Heart right ventricle (tissue), 16 donors: ENCODE results near the gene ITPR2. TPM values are rescaled to one million over a fixed set of nuclear protein-coding genes. Genes with fewer than 3 reads are reported as not detected.

Experiments used
- ATAC-seq, 8 donors: fragments of 200-7000 bp; cut with Tn5 transposase; one replicate each; pipeline ENCODE4 v1.9.1; 2020; ENCODE audit warnings: mild to moderate bottlenecking in 8 of 8, moderate library complexity in 8 of 8, moderate number of reproducible peaks in 1 of 8
- DNase-seq, 2 donors: peaks; one replicate each; pipeline ENCODE4 v3.0.0-alpha.2; 2020
- H3K27ac ChIP-seq, 10 donors: fragments of 200-600 bp; sonication (generic) in 2 of 10; one replicate each; pipeline versions ENCODE4 v1.5.0 to v1.8.0; 2020 to 2022; ENCODE audit warnings: mild to moderate bottlenecking in 3 of 10
- H3K27me3 ChIP-seq, 7 donors: fragments of 200-600 bp; one replicate each; pipeline ENCODE4 v1.8.0; 2021 to 2022; ENCODE audit warnings: mild to moderate bottlenecking in 2 of 7
- H3K36me3 ChIP-seq, 9 donors: fragments of 200-600 bp; sonication (generic) in 1 of 9; one replicate each; pipeline versions ENCODE4 v1.5.0 to v1.8.0; 2020 to 2022; ENCODE audit warnings: mild to moderate bottlenecking in 2 of 9
- H3K4me1 ChIP-seq, 9 donors: fragments of 200-600 bp; sonication (generic) in 1 of 9; one replicate each; pipeline versions ENCODE4 v1.5.0 to v1.8.0; 2020 to 2022; ENCODE audit warnings: mild to moderate bottlenecking in 4 of 9
- H3K4me3 ChIP-seq, 10 donors: fragments of 200-600 bp; sonication (generic) in 2 of 10; one replicate each; pipeline versions ENCODE4 v1.5.0 to v1.8.0; 2020 to 2022; ENCODE audit warnings: mild to moderate bottlenecking in 7 of 10, moderate library complexity in 2 of 10
- H3K9me3 ChIP-seq, 11 donors: fragments of 200-600 bp in 10 of 11; sonication (generic) in 2 of 11; one replicate each; pipeline versions ENCODE4 v1.5.0 to v1.8.0; 2013 to 2022; ENCODE audit warnings: mild to moderate bottlenecking in 2 of 11, control low read depth in 1 of 11, moderate library complexity in 1 of 11
- CTCF ChIP-seq, 9 donors: fragments of 200-600 bp; sonication (generic) in 2 of 9; IDR thresholded peaks; one replicate each; pipeline versions ENCODE4 v1.5.0 to v1.8.0; 2021 to 2022; ENCODE audit warnings: antibody characterized with exemption in 9 of 9, mild to moderate bottlenecking in 5 of 9, moderate library complexity in 1 of 9
- WGBS, 2 donors: extraction: QIAGEN DNeasy Blood & Tissue Kit; methylation state at CpG; one replicate each; pipeline ENCODE4 v1.1.7; 2013; ENCODE audit warnings: inconsistent platforms in 1 of 2; 5-methylcytosine and 5-hydroxymethylcytosine counted together
- intact Hi-C, 10 donors: fragments of 100-400 bp; cut with DNase I; formaldehyde crosslinking; loops; one replicate each; pipeline versions ENCODE4 v1.11.1 to v1.14.2; 2022
- polyA plus RNA-seq, 2 donors: library from polyadenylated mRNA; stranded (reverse); fragments of 200-250 nt; gene quantifications; one replicate each; pipeline ENCODE4 v1.2.3, GENCODE V29; 2013
- total RNA-seq, 10 donors: library from RNA; stranded (reverse); fragmentation: NEBNext Ultra II Directional in 3 of 10; extraction: Animal tissue kit (Norgen Biotek cat#: 25700) in 3 of 10; gene quantifications; one replicate each; pipeline versions ENCODE4 v1.2.1 to v1.2.4, GENCODE V29; 2021 to 2023
- donor health status: Arrhythmogenic right ventricular cardiomyopathy.
- donor health status: ischemic (EF 13 %, LVEDD 7.1; RV severe dilation, severe dysfunction).
- donor health status: healthy with polysubstance abuse.
- donor health status: DM: no; HTN: yes; CAD: no.
- donor health status: DM: no; HTN: no; CAD: no.
- donor health status: ischemic (EF 25% LVEDD 6.9; RV normal size, moderate dysfunction).
- donor health status: ischemic (EF 25% LVEDD 5.7; RV mildly dilated, moderate dysfunction).
- donor health status: healthy.
- donor health status: DM: yes; HTN: yes; CAD: no.
- donor health status: Ischemic cardiomyopathy.
- donor health status: ischemic (EF 35%, LVEDD 5.7; RV mildly dilated, moderate dysfunction).
- donor health status: nonischemic (EF 11% LVEDD 7.7; RV severe dilation, severe dysfunction).
- donor health status: DM: yes; HTN: yes; CAD: no.
- donor health status: PGD.
- donor health status: ischemic (EF 29% LVEDD 5.4; RV normal size, mild dysfunction).
- donor health status: nonischemic (EF 23%, LVEDD 6.1; RV moderate dilation, normal function).

Gene ITPR2
- total and polyA plus RNA-seq, 12 donors = 2.0 to 18.9 (median 14.3) TPM

DNA sequence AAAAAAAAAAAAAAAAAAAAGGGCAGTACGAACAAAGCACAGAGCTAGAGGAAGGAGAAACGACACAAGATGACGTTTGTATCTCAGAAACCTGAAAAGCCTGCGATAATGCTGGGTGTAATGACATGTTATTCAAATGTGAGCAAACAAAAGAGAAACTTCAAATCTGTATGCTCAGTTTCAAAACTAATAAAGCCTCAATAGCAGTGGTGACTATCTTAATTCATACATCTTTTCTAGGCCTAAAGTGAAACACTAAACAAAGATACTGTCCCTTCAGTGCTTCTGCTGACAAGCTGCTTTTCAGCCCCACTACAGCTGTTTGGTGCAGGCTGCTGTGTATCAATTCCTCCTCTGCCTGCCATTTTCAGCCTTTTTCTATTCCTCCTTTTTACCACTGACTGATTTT, 15.8 kb downstream of the ITPR2 start:
- no peaks in the 10 kb centered on the region for H3K9me3 ChIP-seq
- intact Hi-C loops = no loop called here
- DNase-seq = no peak
- 70 to 80% methylated on average over 4 of the region's 4 CpGs for WGBS, 2 donors
- no peaks in the 10 kb centered on the region for H3K36me3 ChIP-seq
- ATAC-seq = peak in 2 of 8 donors; percentile 23 to 32
- no peak for TF ChIP-seq CTCF (IDR thresholded peaks at IDR 0.05)
- peak overlapping the region in 2 of 10 donors; percentile 8 to 10 for H3K27ac ChIP-seq
- H3K4me1 ChIP-seq = peaks cover 0 to 19% (median 7%) of the 10 kb centered on the region in 9 donors
- no peak overlapping the region for H3K4me3 ChIP-seq
- H3K27me3 ChIP-seq = no peaks in the 10 kb centered on the region

DNA sequence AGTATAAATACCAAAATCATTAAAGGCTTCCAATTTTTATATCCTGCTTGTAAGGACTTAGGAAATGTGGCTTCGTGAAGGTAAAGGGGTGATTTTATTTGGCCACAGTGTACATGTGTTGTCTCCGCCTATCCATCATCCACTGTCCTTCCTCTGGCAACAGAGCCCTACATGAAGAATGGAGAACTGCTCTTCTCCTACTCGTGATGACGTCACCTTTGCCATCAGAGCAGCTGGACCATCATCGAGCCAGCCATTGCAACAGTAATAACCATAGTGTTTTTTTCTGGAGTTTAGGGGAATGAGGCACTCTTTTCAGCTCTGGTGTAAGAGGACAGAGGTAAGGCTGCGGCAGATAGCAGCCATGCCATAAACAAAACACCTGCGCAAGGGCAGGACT, 19.2 kb downstream of the ITPR2 start:
- intact Hi-C loops = no loop called here
- Histone ChIP-seq H3K36me3 (no peaks in the 10 kb centered on the region), H3K4me3 (no peak overlapping the region), H3K9me3 (no peaks in the 10 kb centered on the region), H3K27ac (peak overlapping the region in 3 of 10 donors; percentile 7 to 32 (median 24)), H3K4me1 (peaks cover 0 to 31% (median 23%) of the 10 kb centered on the region in 9 donors), H3K27me3 (no peaks in the 10 kb centered on the region)
- TF ChIP-seq CTCF (IDR thresholded peaks at IDR 0.05) = no peak
- DNase-seq (no peak), ATAC-seq (no peak)
- 68 to 77% methylated on average over 7 of the region's 7 CpGs for WGBS, 2 donors

DNA sequence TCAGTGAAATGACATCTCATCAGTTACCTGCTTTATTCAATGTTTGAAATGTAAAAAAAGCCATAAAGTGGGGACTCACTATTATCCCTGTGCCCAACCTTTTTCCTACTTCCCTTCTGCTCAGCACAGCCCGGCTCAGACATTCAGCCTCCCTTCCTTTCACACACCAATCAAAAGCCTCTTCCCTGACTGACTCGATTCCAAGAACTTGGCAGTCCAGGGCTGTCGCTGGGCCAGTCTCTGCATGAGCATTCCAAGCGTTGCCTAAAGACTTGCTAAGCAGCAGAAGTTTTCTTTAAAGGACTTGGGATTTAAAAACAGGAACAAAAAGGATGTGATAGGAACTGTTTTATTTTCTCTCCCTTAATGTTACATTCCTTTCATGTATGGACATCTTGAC, 22.7 kb downstream of the ITPR2 start:
- Histone ChIP-seq H3K4me3 (peak overlapping the region in 2 of 10 donors; percentile 2 to 4), H3K27ac (peak overlapping the region in 9 of 10 donors; percentile 18 to 74 (median 36)), H3K36me3 (no peaks in the 10 kb centered on the region), H3K4me1 (peaks cover 0 to 45% (median 28%) of the 10 kb centered on the region in 9 donors), H3K27me3 (no peaks in the 10 kb centered on the region), H3K9me3 (no peaks in the 10 kb centered on the region)
- WGBS, 2 donors = 3 to 7% methylated on average over 4 of the region's 4 CpGs
- DNase-seq = peak; percentile 56 to 63
- no peak for TF ChIP-seq CTCF (IDR thresholded peaks at IDR 0.05)
- peak; percentile 90 to 99 (median 95) for ATAC-seq
- intact Hi-C loops = no loop called here

GRCh38 chr12:26809611-26810285, 23.2 kb downstream of the ITPR2 start:
- TF ChIP-seq CTCF (IDR thresholded peaks at IDR 0.05) = no peak
- Histone ChIP-seq H3K4me1 (peaks cover 0 to 45% (median 28%) of the 10 kb centered on the region in 9 donors), H3K36me3 (no peaks in the 10 kb centered on the region), H3K9me3 (no peaks in the 10 kb centered on the region), H3K27ac (peak overlapping the region in 9 of 10 donors; percentile 18 to 74 (median 36)), H3K27me3 (no peaks in the 10 kb centered on the region), H3K4me3 (no peak overlapping the region)
- intact Hi-C loops = no loop called here
- 62 to 73% methylated on average over 6 of the region's 6 CpGs for WGBS, 2 donors
- peak in 3 of 8 donors; percentile 5 to 66 (median 51) for ATAC-seq
- DNase-seq = no peak
